ENCODE measurements around the gene AFF3.

GRCh38 chr2:100077935-100078334 is 64.5 kb downstream of the AFF3 start:
- TF ChIP-seq CTCF (IDR thresholded peaks at IDR 0.05 in 2 of 3, conservative IDR thresholded peaks at IDR 0.05 in 1 of 3; ENCODE audit: control insufficient read depth in 2 of 3, extremely low read depth in 1 of 3, insufficient read depth in 1 of 3, low read depth in 3 of 3, low read length in 3 of 3) (no peak), JUND (IDR thresholded peaks at IDR 0.05; ENCODE audit: low read depth, low read length) (no peak), SRF (IDR thresholded peaks at IDR 0.05; ENCODE audit: low read depth in 2 of 2, low read length in 2 of 2) (no peak), CBX5 (IDR thresholded peaks at IDR 0.05; ENCODE audit: low read depth) (no peak), RBBP5 (conservative IDR thresholded peaks at IDR 0.05) (no peak), PML (IDR thresholded peaks at IDR 0.05; ENCODE audit: low read length) (no peak), BMI1 (IDR thresholded peaks at IDR 0.05; ENCODE audit: borderline replicate concordance) (no peak), POLR2A (IDR thresholded peaks at IDR 0.05; ENCODE audit: low read depth, low read length) (no peak), EZH2 (IDR thresholded peaks at IDR 0.05; ENCODE audit: borderline replicate concordance, control insufficient read depth, low read depth, low read length) (no peak), FOXK2 (IDR thresholded peaks at IDR 0.05) (no peak), TCF12 (IDR thresholded peaks at IDR 0.05; ENCODE audit: low read depth, low read length) (no peak), POLR2AphosphoS5 (IDR thresholded peaks at IDR 0.05; ENCODE audit: low read length) (no peak), JUNB (IDR thresholded peaks at IDR 0.05) (no peak)

Measured in GM12878 (cell line).